HG03565 (cell line): Measurements from ENCODE around the gene TTLL10.
"Not testable (repeated sequence)": the region's sequence is repeated elsewhere in the genome, so short reads cannot be mapped to it uniquely, and the experiment has no call there.

Source experiments
- ATAC-seq: cut with Tn5 transposase; IDR thresholded peaks from one replicate; pipeline ENCODE4 v1.9.1; 2021; ENCODE audit warnings: mild to moderate bottlenecking, moderate library complexity; ENCODE audit not compliant: unreplicated experiment

Gene TTLL10

GRCh38 chr1:1183833-1184775, 10.4 kb downstream of the TTLL10 start:
- no peak for ATAC-seq

- ATAC-seq, result no peak
These were observed 11.6 kb downstream of the TTLL10 start for GRCh38 chr1:1185101-1185765.

- no peak for ATAC-seq
These were observed 14.3 kb downstream of the TTLL10 start for GRCh38 chr1:1187938-1188337.

- ATAC-seq, result no peak
These were observed 15.4 kb downstream of the TTLL10 start for GRCh38 chr1:1189111-1189510.

- ATAC-seq, result no peak
These were observed 18.1 kb downstream of the TTLL10 start for GRCh38 chr1:1191734-1192133.

GRCh38 chr1:1194723-1195122, 21.0 kb downstream of the TTLL10 start:
- no peak for ATAC-seq

GRCh38 chr1:1195726-1196125, 22.0 kb downstream of the TTLL10 start:
- ATAC-seq, result not testable (repeated sequence)

- no peak for ATAC-seq
These were observed 22.9 kb downstream of the TTLL10 start for GRCh38 chr1:1196431-1197187.

GRCh38 chr1:1197188-1197500, 23.5 kb downstream of the TTLL10 start:
- no peak for ATAC-seq

- ATAC-seq, result no peak
These were observed 24.1 kb downstream of the TTLL10 start for GRCh38 chr1:1197551-1198422.

- no peak for ATAC-seq
These were observed 24.9 kb downstream of the TTLL10 start for GRCh38 chr1:1198423-1199140.

GRCh38 chr1:1199141-1199960, 25.7 kb downstream of the TTLL10 start:
- ATAC-seq, result no peak

GRCh38 chr1:1199961-1200875, 26.5 kb downstream of the TTLL10 start:
- no peak for ATAC-seq

- peak; percentile 42 for ATAC-seq
These were observed 27.5 kb downstream of the TTLL10 start for GRCh38 chr1:1200876-1201810.

GRCh38 chr1:1202831-1203560, 29.3 kb downstream of the TTLL10 start:
- no peak for ATAC-seq
